K562 (cell line): ENCODE measurements around the gene KRTAP2-1. TPM values are rescaled to one million over a fixed set of nuclear protein-coding genes. Genes with fewer than 3 reads are reported as not detected.

Experiments used
- ATAC-seq: fragments of 200-7000 bp; cut with Tn5 transposase; 3 replicates; pipeline ENCODE4 v1.9.1; 2020; ENCODE audit warnings: moderate library complexity
- BruUV-seq: library from RNA; stranded (reverse); fragments of 400-500 nt; replicated peaks from 2 replicates; lab custom pipeline; 2021; lab: Mats Ljungman, UMichigan
- CTCF ChIA-PET: fragments of 300-600 bp; formaldehyde crosslinking; extraction: SDS; loops from one replicate; lab custom pipeline; 2021; ENCODE audit warnings: low intra/inter-chr PET ratio; lab: Yijun Ruan, JAX
- POLR2A ChIA-PET: fragments of 300-600, 350-650 bp; sonication (Branson Sonifier 250); formaldehyde crosslinking; extraction: SDS; loops from one replicate; lab custom pipeline; 2021; ENCODE audit warnings: antibody characterized with exemption, inconsistent platforms; lab: Yijun Ruan, JAX
- DNase-seq, 4 experiments: peaks; one replicate each; pipeline versions ENCODE4 v3.0.0 to v3.0.0-alpha.2; 2011 to 2018; ENCODE audit warnings: low spot score in 3 of 4, mixed read lengths in 3 of 4; ENCODE audit errors: extremely low read depth in 1 of 4
- FAIRE-seq: peaks from 2 replicates; lab custom pipeline; 2011; peaks lifted over from hg19 to GRCh38; lab: Jason Lieb, UNC
- H2AFZ ChIP-seq: 2 replicates; pipeline ENCODE4 v1.6.0; 2011; ENCODE audit warnings: low read depth, low read length, control low read depth, inconsistent platforms
- H3K27ac ChIP-seq: fragments of 200-600 bp; 3 replicates; pipeline ENCODE4 v1.8.0; 2011; ENCODE audit warnings: low read depth, mild to moderate bottlenecking, control low read depth, inconsistent platforms, low read length, moderate library complexity, mixed read lengths; ENCODE audit errors: extremely low read depth
- H3K27me3 ChIP-seq, 2 experiments: fragments of 300-600 bp in 1 of 2; 2 replicates in 1 of 2; 3 replicates in 1 of 2; pipeline versions ENCODE4 v1.6.0 to v1.8.0; 2011; ENCODE audit warnings: inconsistent platforms in 2 of 2, low read length in 2 of 2, mild to moderate bottlenecking in 1 of 2, mixed read lengths in 1 of 2, moderate library complexity in 1 of 2; ENCODE audit not compliant: control insufficient read depth in 2 of 2, insufficient read depth in 2 of 2
- H3K36me3 ChIP-seq: fragments of 300-600 bp; 3 replicates; pipeline ENCODE4 v1.8.0; 2011; ENCODE audit warnings: mild to moderate bottlenecking, low read length, inconsistent platforms; ENCODE audit not compliant: control insufficient read depth, insufficient read depth
- H3K4me1 ChIP-seq, 2 experiments: fragments of 200-600 bp in 1 of 2; replicated peaks in 1 of 2; 2 replicates in 1 of 2; 3 replicates in 1 of 2; pipeline versions ENCODE4 v1.5.1 to v1.8.0; 2011; ENCODE audit warnings: inconsistent platforms in 2 of 2, low read length in 2 of 2, mild to moderate bottlenecking in 1 of 2, mixed read lengths in 1 of 2, moderate library complexity in 1 of 2; ENCODE audit not compliant: control insufficient read depth in 2 of 2, insufficient read depth in 2 of 2
- H3K4me2 ChIP-seq: 2 replicates; pipeline ENCODE4 v1.6.1; 2011; ENCODE audit warnings: low read length, control low read depth, inconsistent platforms, mixed read lengths; ENCODE audit not compliant: insufficient read depth
- H3K4me3 ChIP-seq: fragments of 200-600 bp; sonication (generic), shearing (Covaris generic); 2 replicates; pipeline ENCODE4 v1.5.1; 2016; ENCODE audit warnings: control low read depth, inconsistent platforms
- H3K79me2 ChIP-seq: fragments of 200-600 bp; 3 replicates; pipeline ENCODE4 v1.8.0; 2011; ENCODE audit warnings: low read length, inconsistent platforms; ENCODE audit not compliant: control insufficient read depth, insufficient read depth
- H3K9ac ChIP-seq, 2 experiments: 2 replicates each; pipeline versions ENCODE4 v1.6.0 to v1.6.1; 2011; ENCODE audit warnings: low read depth in 2 of 2, low read length in 2 of 2, control low read depth in 1 of 2, inconsistent platforms in 1 of 2, mild to moderate bottlenecking in 1 of 2, mixed read lengths in 1 of 2; ENCODE audit not compliant: insufficient read depth in 1 of 2
- H3K9me1 ChIP-seq: one replicate; pipeline ENCODE4 v1.6.0; 2011; ENCODE audit warnings: inconsistent platforms, mild to moderate bottlenecking, low read length, moderate library complexity; ENCODE audit not compliant: control insufficient read depth, insufficient read depth
- H3K9me3 ChIP-seq: replicated peaks from 2 replicates; pipeline ENCODE4 v1.5.1; 2011; ENCODE audit warnings: low read depth, low read length, inconsistent platforms; ENCODE audit not compliant: control insufficient read depth, insufficient read depth
- H4K20me1 ChIP-seq: replicated peaks from 2 replicates; pipeline ENCODE4 v1.6.1; 2011; ENCODE audit warnings: low read length, inconsistent platforms, mixed read lengths; ENCODE audit not compliant: control insufficient read depth, insufficient read depth
- CHCHD3 ChIP-seq: fragments of 250-450 bp; sonication (Bioruptor Pico); IDR thresholded peaks from 2 replicates; pipeline ENCODE4 v2.1.2; 2022; ENCODE audit warnings: mild to moderate bottlenecking
- GMEB1 ChIP-seq: fragments of 250-450 bp; sonication (Bioruptor Pico); IDR thresholded peaks from 2 replicates; pipeline ENCODE4 v1.4.0; 2020; ENCODE audit warnings: mild to moderate bottlenecking
- IFI16 ChIP-seq: fragments of 250-450 bp; sonication (Bioruptor Pico); IDR thresholded peaks from 2 replicates; pipeline ENCODE4 v2.1.2; 2022; ENCODE audit warnings: mild to moderate bottlenecking, inconsistent platforms
- LEF1 ChIP-seq: fragments of 450-650 bp; IDR thresholded peaks from 2 replicates; pipeline ENCODE4 v1.6.1; 2016; ENCODE audit warnings: mild to moderate bottlenecking
- MBD1 ChIP-seq: fragments of 250-450 bp; sonication (Bioruptor Pico); IDR thresholded peaks from 2 replicates; pipeline ENCODE4 v1.8.0; 2022; ENCODE audit warnings: inconsistent platforms
- MCM7 ChIP-seq, 2 experiments: fragments of 450-650 bp; IDR thresholded peaks; 2 replicates each; pipeline ENCODE4 v1.6.1; 2016 to 2018
- PHF8 ChIP-seq: fragments of 200-600 bp; sonication (generic); IDR thresholded peaks from 2 replicates; pipeline ENCODE4 v1.6.1; 2012; ENCODE audit warnings: mixed run types, mild to moderate bottlenecking, inconsistent platforms, low read length, moderate library complexity, borderline replicate concordance
- RBBP5 ChIP-seq: fragments of 200-600 bp; sonication (generic); IDR thresholded peaks from 2 replicates; pipeline ENCODE4 v1.6.1; 2012; ENCODE audit warnings: borderline replicate concordance, mild to moderate bottlenecking, low read length, control low read depth, inconsistent platforms; ENCODE audit not compliant: insufficient read depth, poor library complexity, severe bottlenecking
- SMAD2 ChIP-seq: fragments of 150-350 bp; IDR thresholded peaks from 2 replicates; pipeline ENCODE4 v1.6.1; 2014; ENCODE audit warnings: low read depth, mild to moderate bottlenecking, low read length
- SMARCC2 ChIP-seq: fragments of 450-650 bp; IDR thresholded peaks from 2 replicates; pipeline ENCODE4 v1.6.1; 2017; ENCODE audit warnings: antibody characterized with exemption, moderate library complexity, mild to moderate bottlenecking, low read depth
- SREBF1 ChIP-seq: fragments of 150-350 bp; IDR thresholded peaks from 2 replicates; pipeline ENCODE4 v1.6.1; 2014; ENCODE audit warnings: antibody characterized with exemption, low read depth, low read length, borderline replicate concordance
- TCF3 ChIP-seq: sonication (generic); formaldehyde crosslinking; IDR thresholded peaks from 2 replicates; pipeline ENCODE4 v1.4.0; 2020; ENCODE audit warnings: mild to moderate bottlenecking, missing genetic modification reagents
- TOE1 ChIP-seq, 2 experiments: fragments of 450-650 bp in 1 of 2; sonication (generic) in 1 of 2; formaldehyde crosslinking in 1 of 2; IDR thresholded peaks; 2 replicates each; pipeline versions ENCODE4 v1.7.1 to v1.8.0; 2016 to 2022; ENCODE audit warnings: borderline replicate concordance in 2 of 2, mild to moderate bottlenecking in 2 of 2, antibody characterized with exemption in 1 of 2, inconsistent platforms in 1 of 2, low read depth in 1 of 2, missing genetic modification reagents in 1 of 2, moderate library complexity in 1 of 2
- ZNF282 ChIP-seq: sonication (generic); formaldehyde crosslinking; IDR thresholded peaks from 2 replicates; pipeline ENCODE4 v1.8.1; 2023; ENCODE audit warnings: missing genetic modification reagents
- ZNF3 ChIP-seq: fragments of 250-450 bp; sonication (Bioruptor Pico); IDR thresholded peaks from 2 replicates; pipeline ENCODE4 v1.5.0; 2021; ENCODE audit warnings: mild to moderate bottlenecking, moderate library complexity
- ZNF449 ChIP-seq: fragments of 250-450 bp; sonication (Bioruptor Pico); IDR thresholded peaks from 2 replicates; pipeline ENCODE4 v1.8.0; 2022; ENCODE audit warnings: moderate library complexity, mild to moderate bottlenecking, inconsistent platforms
- WGBS: fragments of 100-300 bp; shearing (Covaris generic); methylation state at CpG from one replicate; pipeline ENCODE4 v1.1.6; 2016; ENCODE audit warnings: low coverage, mixed read lengths; ENCODE audit not compliant: insufficient coverage; ENCODE audit errors: missing lambda C conversion rate; 5-methylcytosine and 5-hydroxymethylcytosine counted together
- in situ Hi-C: fragments of 300-500 bp; cut with MboI; formaldehyde crosslinking; loops from 4 replicates; pipeline ENCODE4 v1.15.0; 2018; ENCODE audit warnings: inconsistent platforms, mixed read lengths
- intact Hi-C: fragments of 100-400 bp; cut with micrococcal nuclease; formaldehyde crosslinking; loops from 2 replicates; pipeline ENCODE4 v1.14.2; 2022
- polyA plus RNA-seq, 8 experiments: library from polyadenylated mRNA; depleted of rRNA in 4 of 8; stranded (reverse) in 5 of 8; unstranded in 3 of 8; fragments of >200 nt; fragmentation: Nextera tagmentation in 2 of 8; fragmentation: Illumina TruSeq in 1 of 8; extraction: Ambion mirVana in 2 of 8; extraction: Trizol in 1 of 8; gene quantifications; 2 replicates each; pipeline versions ENCODE4 v1.2.1 to v1.2.3, GENCODE V29; 2011 to 2014; ENCODE audit warnings: inconsistent platforms in 1 of 8, missing spikeins in 1 of 8
- total RNA-seq, 7 experiments: library from RNA; depleted of rRNA in 6 of 7; stranded (reverse); fragments of >200 nt in 6 of 7; fragmentation: Illumina TruSeq in 2 of 7; extraction: Trizol in 2 of 7; gene quantifications; 2 replicates each; pipeline versions ENCODE4 v1.2.1 to v1.2.3, GENCODE V29; 2011 to 2021; ENCODE audit warnings: low replicate concordance in 1 of 7

The KRTAP2-1 gene
- total and polyA plus RNA-seq, 9 of the 15 experiments (the other 6 are each of a cell fraction or from before 2014, with no cell fraction given): not detected

DNA sequence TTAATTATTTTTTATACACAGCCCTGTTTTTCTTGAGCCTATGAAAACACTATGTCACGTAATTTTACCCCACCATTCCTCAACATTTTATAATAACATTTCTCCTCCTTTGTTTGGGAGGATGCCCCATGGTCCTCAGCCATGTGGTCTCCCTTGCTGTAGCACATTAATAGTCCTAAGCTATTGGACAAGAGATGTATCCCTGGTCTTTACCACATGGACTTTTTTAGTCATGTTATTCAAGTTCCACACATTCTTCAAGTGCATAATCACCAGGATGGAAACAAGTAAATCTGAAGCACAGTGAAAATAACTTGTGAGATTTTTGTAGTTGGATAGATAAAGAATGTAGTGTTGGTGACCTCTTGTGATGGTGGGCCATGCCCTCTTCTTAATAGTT is 14.8 kb upstream of the KRTAP2-1 start (continued):
- no peak for TF ChIP-seq GMEB1
- TF ChIP-seq MCM7 (IDR thresholded peaks at IDR 0.05): no peak
- TF ChIP-seq ZNF282 (CRISPR knock-in tag): no peak
- no peak for TF ChIP-seq ZNF449
- TF ChIP-seq TOE1 (IDR thresholded peaks at IDR 0.05; ENCODE audit: borderline replicate concordance): no peak
- TF ChIP-seq TOE1 (CRISPR knock-in tag; IDR thresholded peaks at IDR 0.05; ENCODE audit: borderline replicate concordance, low read depth): no peak
- TF ChIP-seq SMAD2: no peak
- no peak for TF ChIP-seq ZNF3
- TF ChIP-seq, all 486 proteins: peak for 0

DNA sequence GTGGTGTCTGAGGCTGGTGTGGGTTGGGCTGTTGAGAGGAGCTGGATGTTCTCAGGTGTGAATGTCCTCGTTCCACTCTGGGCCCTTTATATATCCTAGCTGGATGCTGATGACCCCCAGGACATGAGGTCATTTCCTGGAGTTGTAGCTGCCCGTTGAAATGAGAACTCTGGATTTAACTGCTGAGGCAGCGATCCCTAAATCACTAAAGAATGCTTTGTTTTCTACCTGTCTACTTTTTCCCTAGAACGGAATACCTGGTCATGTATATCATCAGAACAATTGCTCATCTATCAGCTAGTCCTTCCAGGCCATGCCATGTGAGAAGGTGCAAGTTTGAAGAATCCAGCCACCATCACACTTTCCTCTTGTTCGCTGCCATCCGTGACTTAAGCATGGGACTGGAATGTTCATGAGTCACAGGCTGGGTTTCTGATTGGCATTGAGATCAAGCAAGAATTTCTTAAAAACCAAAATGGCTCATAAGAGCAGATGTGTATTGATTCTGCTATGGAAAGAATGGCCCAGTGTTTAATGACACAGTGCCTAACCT is 13.0 kb upstream of the KRTAP2-1 start, which contains the start of gene KRTAP2-3:
KRTAP2-3 (minus strand) TSS at position 63 of the 553 bp plus-strand sequence. CDS start 64 bp downstream, outside the sequence.
- Histone ChIP-seq H3K9me3 (no peaks in the 10 kb centered on the region), H3K4me3 (no peak within 1 kb of the TSS), H4K20me1 (no peaks in the 10 kb centered on the region; the same call in 1 of the 2 replicates), H3K4me2 (no peak within 1 kb of the TSS), H2AFZ (no peak within 1 kb of the TSS), H3K27ac (no peak within 1 kb of the TSS), H3K9ac (no peak within 1 kb of the TSS), H3K36me3 (no peaks in the 10 kb centered on the region), H3K79me2 (no peaks in the 10 kb centered on the region), H3K27me3 (peaks cover 4 to 5% of the 10 kb centered on the region in 2 experiments; a peak in 4 of 5 replicates), H3K4me1 (no peaks in the 10 kb centered on the region), H3K9me1 (no peaks in the 10 kb centered on the region)
- no peak for ATAC-seq
- in situ Hi-C loops: no loop called here
- DNase-seq: no peak
- no peak for TF ChIP-seq LEF1
- TF ChIP-seq PHF8: no peak
- TF ChIP-seq CHCHD3: no peak
- TF ChIP-seq SMARCC2: no peak
- TF ChIP-seq TCF3 (CRISPR knock-in tag): no peak
- no peak for TF ChIP-seq IFI16
- no peak for TF ChIP-seq SREBF1
- no peak for TF ChIP-seq RBBP5
- TF ChIP-seq MBD1: no peak
- intact Hi-C loops: no loop called here
- WGBS: 0% methylated on average over 6 of the region's 6 CpGs
- CTCF ChIA-PET: no interaction called here
- POLR2A ChIA-PET: no interaction called here
- no TSS peak for BruUV-seq
- FAIRE-seq: no peak
